ENCODE results near the gene ZNF70. TPM values are rescaled to one million over a fixed set of nuclear protein-coding genes. Genes with fewer than 3 reads are reported as not detected.

Gene ZNF70
- polyA plus RNA-seq, 1 donor = 6.1 TPM

DNA sequence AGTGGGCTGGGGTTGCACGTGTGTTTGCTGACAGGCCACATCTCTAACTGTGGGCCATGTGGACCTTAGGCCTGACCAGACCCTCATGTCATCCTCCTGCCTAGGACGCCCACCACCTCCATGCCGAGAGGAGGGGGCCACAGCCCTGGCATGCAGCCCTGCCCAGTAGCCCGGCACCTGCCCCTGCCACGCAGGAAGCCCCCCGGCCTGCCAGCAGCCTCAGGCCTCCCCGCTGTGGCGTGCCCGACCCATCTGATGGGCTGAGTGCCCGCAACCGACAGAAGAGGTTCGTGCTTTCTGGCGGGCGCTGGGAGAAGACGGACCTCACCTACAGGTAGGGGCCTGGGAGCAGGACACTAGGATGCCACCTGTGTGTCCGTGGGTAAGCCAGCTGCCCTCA is 28.2 kb upstream of the ZNF70 start:
- DNase-seq = no peak

GRCh38 chr22:23778577-23778900 is 27.6 kb upstream of the ZNF70 start:
- DNase-seq = no peak

DNA sequence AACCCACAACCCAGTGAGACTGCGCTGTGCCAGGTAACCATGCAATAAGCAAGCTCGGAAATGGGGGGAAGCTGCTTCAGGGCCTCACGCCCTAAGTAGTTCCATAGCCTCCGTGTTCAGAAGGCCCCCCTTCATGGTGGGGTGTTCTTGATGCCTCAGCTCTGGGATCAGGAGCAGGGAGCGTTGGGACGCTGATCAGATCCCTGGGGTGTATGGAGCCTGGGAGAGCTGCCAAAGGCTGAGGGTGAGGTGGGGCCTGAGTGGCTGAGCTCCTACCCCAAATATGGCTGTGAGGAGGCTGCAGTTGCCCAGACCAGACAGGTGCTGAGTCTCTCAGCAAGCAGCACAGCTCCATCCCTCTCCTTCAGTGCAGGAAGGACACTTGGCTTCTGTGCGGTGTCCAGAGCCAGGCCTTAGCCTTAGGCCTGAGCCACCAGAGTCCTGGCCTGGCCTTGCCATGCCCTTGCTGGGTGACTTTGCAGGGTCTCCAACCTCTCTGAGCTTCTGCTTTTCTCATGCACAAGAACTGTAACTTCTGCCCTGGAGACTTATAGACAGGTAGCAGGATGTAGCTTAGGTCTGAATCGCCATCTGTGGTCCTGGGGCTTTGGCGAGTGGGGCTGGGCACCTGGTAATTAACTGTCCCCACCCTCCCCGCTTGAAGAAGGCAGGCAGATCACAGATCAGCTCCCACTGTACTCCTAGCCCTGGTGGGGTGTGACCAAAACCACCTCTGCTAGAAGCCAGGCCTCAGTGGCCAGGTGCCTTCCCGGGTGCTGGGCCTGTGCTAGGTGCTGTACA is 27.1 kb upstream of the ZNF70 start:
- DNase-seq = no peak

DNA sequence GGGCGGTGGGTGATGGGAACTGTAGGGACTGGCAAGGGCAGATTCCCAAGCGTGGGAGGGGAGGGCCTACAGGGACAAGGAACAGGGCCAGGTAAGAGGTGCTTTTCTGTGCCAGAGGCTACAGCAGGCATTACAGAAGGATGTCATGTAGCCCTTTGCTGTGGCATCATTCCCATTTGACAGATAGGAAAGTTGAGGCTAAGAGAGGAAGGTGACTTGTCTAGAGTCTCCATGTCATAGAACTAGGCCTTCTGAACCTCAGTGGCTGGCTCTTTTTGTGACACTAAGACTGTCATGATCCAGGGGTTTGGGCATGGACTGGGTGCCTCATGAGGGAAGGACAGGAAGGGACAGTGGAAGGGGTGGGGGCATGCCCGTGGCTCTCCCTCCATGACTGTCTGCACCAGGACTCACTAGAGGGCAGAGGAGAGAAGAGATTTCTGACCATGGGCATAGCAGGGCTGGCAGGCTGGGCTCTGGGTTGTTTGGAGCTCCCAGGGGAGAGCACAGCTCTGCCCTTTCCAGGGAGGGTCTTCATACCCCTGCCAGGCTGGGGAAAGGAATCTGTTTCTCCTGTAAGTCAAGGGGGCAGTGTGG is 25.0 kb upstream of the ZNF70 start:
- no peak for DNase-seq

DNA sequence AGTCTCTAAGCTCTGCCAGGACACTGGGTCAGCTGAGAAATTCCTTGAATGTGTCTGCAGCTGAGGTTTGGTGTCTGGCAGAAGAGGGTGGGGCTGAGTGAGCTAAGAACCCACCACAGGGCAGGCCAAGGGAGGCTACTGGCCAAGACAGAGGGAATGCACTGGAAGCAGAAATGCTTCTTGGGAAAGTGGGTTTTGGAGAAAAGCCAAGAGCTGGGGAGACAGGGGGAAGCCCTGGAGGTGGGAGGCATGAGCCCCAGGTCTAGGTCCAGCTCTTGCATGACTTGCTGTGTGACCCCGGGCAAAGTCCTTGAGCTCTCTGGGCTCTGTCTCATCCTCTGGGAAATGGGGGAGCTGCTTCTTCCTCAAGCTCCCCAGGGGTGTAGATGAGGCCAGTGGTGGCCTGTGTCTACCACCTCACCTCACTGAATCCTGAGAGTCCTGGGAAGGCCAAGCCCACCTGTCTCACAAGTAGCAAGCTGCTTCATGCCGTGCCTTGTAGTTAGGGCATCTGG is 24.1 kb upstream of the ZNF70 start:
- DNase-seq = no peak

- DNase-seq = no peak
Measured at GRCh38 chr22:23774114-23774921, 23.4 kb upstream of the ZNF70 start.

DNA sequence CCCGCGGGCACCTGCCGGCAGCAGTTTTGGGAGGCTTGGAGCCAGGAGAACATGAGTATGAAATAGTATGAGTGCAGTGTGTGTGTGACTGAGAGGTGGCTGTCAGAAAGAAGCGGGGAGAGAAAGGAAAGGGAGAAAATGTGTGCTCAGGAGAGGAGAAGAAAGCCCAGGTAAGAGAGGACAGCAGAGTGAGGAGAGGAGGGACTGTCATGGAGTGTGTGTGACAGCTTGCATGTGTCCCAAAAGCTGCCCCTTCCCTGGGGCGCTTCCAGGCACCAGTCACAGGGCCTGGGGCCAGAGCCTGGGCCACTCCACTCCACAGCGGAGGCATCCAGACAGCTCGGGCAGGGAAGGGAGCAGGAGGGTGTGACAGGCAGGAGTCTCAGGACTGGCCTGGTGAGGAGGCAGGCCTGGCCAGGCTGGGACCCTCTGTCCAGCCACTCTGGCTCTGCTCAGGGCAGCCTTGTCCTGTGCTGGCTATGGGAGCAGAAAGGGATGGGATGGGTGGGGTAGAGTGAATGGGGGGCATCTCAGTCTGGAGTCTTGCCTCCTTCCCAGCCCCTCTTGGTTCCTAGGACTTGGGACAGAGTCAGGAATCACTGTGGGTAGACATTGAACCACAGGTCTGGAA is 22.7 kb upstream of the ZNF70 start:
- DNase-seq = no peak

- DNase-seq = peak; percentile 56
Measured at GRCh38 chr22:23772649-23773473, 21.9 kb upstream of the ZNF70 start, which contains the start of gene MMP11. Gene MMP11 (plus strand): TSS chr22:23772849. CDS start chr22:23772871, 22 bp downstream.

GRCh38 chr22:23772315-23772648 is 21.4 kb upstream of the ZNF70 start:
- no peak for DNase-seq

- DNase-seq = no peak
Measured at GRCh38 chr22:23769321-23769965, 18.5 kb upstream of the ZNF70 start.

DNA sequence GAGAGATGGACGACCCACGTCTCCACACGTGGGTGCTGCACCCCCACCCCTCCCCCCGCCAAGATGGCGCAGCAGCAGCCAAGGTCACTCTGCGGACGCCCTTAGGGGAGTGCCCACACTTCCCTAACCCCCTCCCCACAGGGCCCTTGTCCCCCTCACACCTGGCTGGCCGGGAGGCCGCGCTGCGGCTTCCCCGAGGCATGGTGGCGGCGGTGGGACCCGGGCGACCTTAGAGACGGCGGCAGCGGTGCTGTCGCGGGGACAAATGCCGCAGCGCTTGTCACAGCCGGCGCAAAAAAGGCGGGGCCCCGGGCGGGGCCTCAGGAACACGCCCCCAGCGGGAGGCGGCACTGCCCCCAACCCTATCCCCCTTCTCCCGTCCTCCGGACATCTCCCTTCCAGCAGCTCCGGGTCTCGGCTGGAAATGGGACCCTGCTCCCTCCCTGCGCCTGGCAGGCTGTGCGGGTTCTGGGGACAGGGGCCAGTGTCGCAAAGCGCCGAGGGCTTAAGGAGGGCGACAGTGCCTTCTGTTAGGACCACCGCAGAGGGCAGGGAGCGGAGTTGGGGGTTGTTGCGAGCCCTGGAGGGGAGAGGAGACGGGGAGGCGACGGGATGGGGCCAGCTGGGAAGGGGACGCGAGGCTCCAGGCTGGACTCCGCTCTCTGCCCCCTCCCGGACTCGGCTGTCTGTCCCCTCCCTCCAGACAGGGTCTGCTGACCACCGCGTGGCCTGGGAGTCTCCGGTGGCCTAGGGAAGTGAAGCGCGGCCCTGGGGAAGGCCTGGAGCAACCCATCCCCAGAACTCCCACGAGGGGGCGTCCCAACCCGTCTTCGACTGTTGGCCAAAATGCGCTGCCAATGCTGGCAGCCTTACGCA is 17.0 kb upstream of the ZNF70 start, which contains the start of gene CHCHD10:
TSS of gene CHCHD10 (minus strand) at position 300 of the 876 bp plus-strand sequence. CDS start at position 202, 98 bp downstream.
- peak; percentile 81 for DNase-seq

- no peak for DNase-seq
Measured at GRCh38 chr22:23767303-23767672, 16.4 kb upstream of the ZNF70 start.

DNA sequence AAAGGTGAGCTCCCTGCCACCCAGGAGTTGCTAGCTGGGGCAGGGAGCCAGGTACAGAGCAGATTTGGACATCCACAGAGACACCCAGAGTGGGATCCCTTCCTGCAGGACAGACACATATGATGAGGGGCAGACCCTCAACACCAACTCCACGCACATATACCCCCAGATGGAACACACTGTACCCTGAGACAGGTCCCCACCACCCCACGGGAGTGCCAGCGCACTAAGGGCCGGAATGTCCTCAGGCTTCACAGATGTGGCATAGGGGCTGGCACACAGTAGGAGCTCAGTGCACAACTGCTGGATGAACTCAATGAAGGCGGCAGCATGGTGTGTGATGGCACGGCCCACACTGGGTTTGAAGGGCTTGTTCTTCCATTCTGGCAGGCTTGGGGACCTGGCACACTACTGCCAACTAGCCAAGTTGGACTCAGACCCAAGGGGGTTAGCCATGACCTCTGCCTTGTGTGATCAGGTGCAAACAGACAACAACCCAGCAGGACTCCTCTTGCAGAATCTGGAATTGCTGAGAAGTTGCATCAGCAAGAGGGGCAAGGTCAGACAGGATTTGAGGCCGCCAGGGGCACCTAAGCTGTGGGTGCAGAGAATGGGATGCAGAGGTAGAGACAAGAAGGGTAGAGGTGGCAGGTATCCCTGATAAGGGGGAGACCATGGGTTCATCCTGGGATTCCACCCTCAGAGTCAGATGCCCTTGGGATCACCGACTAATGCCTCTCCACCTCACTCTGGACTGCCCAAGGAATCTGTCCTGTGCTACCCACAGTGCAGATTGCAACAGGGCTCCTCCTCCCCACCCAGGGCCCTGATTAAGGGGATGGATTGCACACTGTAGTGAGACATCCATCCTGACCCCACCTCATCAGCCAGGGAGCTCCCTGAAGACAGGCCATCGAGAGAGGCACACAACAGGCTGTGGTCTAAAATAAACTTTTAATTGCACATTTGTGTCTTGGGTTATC is 14.3 kb upstream of the ZNF70 start:
- DNase-seq = no peak

DNA sequence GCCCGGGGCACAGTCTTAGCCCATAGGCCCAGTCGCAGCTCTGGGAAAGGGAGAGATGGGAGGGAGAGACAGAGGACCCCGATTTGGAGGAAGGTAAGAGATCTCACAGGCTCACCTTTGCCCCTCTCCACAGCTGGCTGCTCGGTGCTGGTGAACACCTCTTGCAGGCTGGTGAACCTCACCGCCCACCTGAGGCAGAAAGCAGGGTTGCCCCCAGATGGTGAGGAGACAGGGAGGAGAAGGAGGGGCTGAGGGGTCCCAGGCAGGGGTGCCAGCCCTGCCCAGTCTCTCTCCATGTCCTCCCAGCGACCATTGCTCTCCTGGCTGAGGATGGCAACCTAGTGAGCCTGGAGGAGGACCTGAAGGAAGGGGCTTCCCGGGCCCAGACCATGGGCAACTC is 13.0 kb upstream of the ZNF70 start:
- no peak for DNase-seq

GRCh38 chr22:23763579-23763945 is 12.7 kb upstream of the ZNF70 start:
- no peak for DNase-seq

DNA sequence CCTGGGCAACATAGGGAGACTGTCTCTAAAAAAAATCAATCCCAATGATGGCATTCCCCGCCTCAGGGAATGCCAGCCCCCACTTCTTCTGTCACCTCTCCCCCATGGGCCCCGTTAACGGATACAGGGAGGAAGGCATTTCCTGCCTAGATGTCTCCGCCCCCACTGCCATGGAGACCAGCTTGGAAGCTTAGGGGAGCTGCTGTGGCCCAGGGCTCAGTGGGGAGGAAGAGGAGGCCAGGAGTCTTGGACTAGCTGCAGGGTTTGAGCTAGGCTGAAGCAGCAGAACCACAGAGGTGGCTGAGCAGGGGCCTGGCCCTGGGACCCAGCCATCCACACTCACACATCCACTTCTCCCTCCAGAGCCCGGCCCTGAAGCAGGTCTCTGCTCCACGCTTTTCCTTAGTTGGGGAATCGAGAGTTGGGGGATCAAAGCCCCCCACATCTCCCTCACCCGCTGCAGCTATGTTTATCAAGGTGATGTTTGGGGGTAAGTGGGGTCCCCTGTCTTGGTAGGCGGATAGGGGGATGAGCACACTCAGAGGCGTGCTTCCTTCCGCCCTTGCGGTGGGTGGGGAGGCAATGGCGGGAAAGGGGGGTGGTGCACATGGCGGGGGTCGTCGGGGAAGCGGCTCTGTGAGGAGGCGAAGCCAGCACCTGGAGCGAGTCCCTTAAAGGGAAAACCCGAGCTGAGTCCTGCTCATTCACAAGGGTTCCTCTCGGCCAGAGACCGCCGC is 12.1 kb upstream of the ZNF70 start, which contains the start of gene C22orf15:
TSS of gene C22orf15 (plus strand) at position 149 of the 737 bp plus-strand sequence. CDS start at position 466, 317 bp downstream.
- no peak for DNase-seq

DNA sequence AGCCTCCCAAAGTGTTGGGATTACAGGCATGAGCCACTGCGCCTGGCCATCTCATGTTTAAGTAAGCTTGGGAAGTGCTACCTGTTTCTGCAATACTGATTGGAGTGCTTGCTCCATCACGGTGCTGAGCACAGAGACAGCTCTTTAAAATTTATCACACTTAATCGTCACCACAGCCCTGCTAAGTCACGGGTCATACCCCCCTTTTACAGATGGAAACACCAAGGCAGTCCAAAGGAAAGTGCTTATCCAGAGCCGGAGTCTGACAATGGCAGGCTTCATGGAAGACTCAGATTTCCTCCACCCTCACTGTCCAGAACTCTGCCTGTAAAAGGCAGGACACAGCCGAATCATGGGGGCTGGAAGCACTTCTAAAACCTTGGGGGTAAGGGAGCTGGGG is 9.1 kb upstream of the ZNF70 start:
- no peak for DNase-seq

DNA sequence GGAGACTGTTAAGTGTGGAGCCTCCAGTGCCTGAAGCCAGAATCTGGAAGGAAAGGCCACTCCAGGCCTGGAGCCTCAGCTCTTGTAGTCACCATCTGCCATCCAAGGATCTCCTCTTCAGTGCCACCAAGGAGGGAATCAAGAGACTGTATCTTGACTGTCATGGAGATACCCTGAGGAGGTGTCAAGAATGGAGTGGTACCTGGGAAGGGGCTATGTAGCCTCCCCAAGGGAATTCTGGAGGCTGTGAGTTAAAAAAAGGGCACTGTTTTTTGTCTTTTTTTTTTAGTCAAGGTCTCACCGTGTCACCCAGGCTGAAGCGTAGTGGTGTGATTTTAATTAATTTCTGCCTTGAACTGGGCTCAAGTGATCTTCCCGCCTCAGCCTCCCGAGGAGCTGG is 8.7 kb upstream of the ZNF70 start:
- DNase-seq = no peak

All from hindlimb muscle (tissue), 1 donor.